T-helper 1 cell treated with Interleukin-12 subunit alpha and Interleukin-12 subunit beta and Interleukin-4 antibody, amounts not matched to agents 30 ng/mL and 1 ng/mL, for 36 hours (primary cell): ENCODE results near the gene NOD1. TPM values are rescaled to one million over a fixed set of nuclear protein-coding genes. Genes with fewer than 3 reads are reported as not detected.

Experiments
- intact Hi-C: fragments of 100-400 bp; cut with micrococcal nuclease; formaldehyde crosslinking; loops from one replicate; pipeline ENCODE4 v1.15.1; 2024
- total RNA-seq: library from RNA; stranded (reverse); gene quantifications from 2 replicates; pipeline ENCODE4 v1.2.3, GENCODE V29; 2022

NOD1 gene
- total RNA-seq, 1 donor from 2014 or later, result 23.2 TPM

- intact Hi-C loops, result no loop called here
Measured at GRCh38 chr7:30472081-30472783, 6.4 kb downstream of the NOD1 start.

- intact Hi-C loops, result no loop called here
Measured at GRCh38 chr7:30471205-30471604, 7.4 kb downstream of the NOD1 start.

- intact Hi-C loops, result no loop called here
Measured at GRCh38 chr7:30470771-30471170, 7.8 kb downstream of the NOD1 start.

- intact Hi-C loops, result no loop called here
Measured at GRCh38 chr7:30470163-30470770, 8.3 kb downstream of the NOD1 start.

- intact Hi-C loops, result no loop called here
Measured at GRCh38 chr7:30469303-30469702, 9.3 kb downstream of the NOD1 start.

- intact Hi-C loops, result no loop called here
Measured at GRCh38 chr7:30468791-30469190, 9.8 kb downstream of the NOD1 start.

GRCh38 chr7:30468041-30468440 is 10.5 kb downstream of the NOD1 start:
- intact Hi-C loops, result no loop called here

- intact Hi-C loops, result no loop called here
Measured at GRCh38 chr7:30467271-30467670, 11.3 kb downstream of the NOD1 start.

GRCh38 chr7:30466266-30466665 is 12.3 kb downstream of the NOD1 start:
- intact Hi-C loops, result no loop called here

- intact Hi-C loops, result no loop called here
Measured at GRCh38 chr7:30465811-30466180, 12.8 kb downstream of the NOD1 start.

GRCh38 chr7:30465046-30465810 is 13.4 kb downstream of the NOD1 start:
- intact Hi-C loops, result no loop called here

GRCh38 chr7:30464231-30464671 is 14.3 kb downstream of the NOD1 start:
- intact Hi-C loops, result no loop called here

GRCh38 chr7:30463405-30464145 is 15.0 kb downstream of the NOD1 start:
- intact Hi-C loops, result no loop called here

- intact Hi-C loops, result no loop called here
Measured at GRCh38 chr7:30462179-30462578, 16.4 kb downstream of the NOD1 start.

- intact Hi-C loops, result no loop called here
Measured at GRCh38 chr7:30460246-30460633, 18.3 kb downstream of the NOD1 start.

GRCh38 chr7:30459591-30460245 is 18.9 kb downstream of the NOD1 start:
- intact Hi-C loops, result no loop called here

GRCh38 chr7:30458311-30458710 is 20.3 kb downstream of the NOD1 start:
- intact Hi-C loops, result no loop called here

GRCh38 chr7:30453921-30454320 is 24.7 kb downstream of the NOD1 start:
- intact Hi-C loops, result no loop called here

GRCh38 chr7:30453016-30453415 is 25.6 kb downstream of the NOD1 start:
- intact Hi-C loops, result no loop called here

GRCh38 chr7:30452280-30452930 is 26.2 kb downstream of the NOD1 start:
- intact Hi-C loops, result no loop called here
